Activated CD8-positive, alpha-beta memory T cell treated with anti-CD3 and anti-CD28 coated beads, Interleukin-2, amount 50 U/mL, for 1 hour (primary cell): ENCODE data around the gene GSTCD.

Experiments
- DNase-seq: peaks from one replicate; pipeline ENCODE4 v3.0.0-alpha.2; 2020; ENCODE audit errors: extremely low read depth

The GSTCD gene

GRCh38 chr4:105887508-105887907, 178.9 kb downstream of the GSTCD start:
- DNase-seq, result no peak

DNA sequence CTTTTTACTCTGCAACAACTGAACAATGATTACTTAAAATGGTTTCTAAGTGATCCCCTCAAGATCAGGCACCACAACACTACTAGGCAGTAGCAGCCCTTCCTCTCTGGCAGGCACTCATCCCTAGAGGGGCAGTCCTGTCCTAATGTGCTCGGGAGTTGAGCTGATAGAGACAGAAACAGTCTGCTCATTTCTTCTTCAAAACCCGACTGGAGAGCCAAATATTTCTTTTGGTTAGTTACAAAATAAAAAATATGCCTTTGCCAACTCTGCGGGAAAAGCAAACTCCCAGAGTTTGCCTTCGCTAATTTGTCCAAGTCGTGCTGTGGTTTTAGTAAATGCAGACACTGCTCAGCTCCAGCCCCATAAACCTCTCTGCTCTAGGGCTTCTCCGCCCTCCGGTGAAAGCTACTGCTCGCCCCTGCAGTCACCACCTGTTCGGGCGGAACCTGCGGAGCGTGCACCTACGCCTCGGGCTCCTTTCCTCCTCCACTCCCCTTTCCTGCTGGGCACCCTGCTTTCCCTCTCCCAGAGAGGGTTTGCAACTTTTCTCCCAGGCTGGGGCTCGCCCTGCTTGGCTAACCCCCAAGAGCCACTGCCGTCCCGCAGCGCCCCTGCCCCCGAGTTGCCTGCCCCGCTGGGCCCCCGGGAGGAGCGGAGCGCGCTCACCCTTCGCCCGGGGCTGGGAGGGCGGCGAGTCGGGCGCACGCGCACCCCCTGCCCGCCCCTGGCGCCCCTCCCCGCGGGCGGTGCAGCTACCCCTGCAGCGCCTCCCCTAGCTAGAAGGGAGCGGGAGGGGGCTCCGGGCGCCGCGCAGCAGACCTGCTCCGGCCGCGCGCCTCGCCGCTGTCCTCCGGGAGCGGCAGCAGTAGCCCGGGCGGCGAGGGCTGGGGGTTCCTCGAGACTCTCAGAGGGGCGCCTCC, 186.3 kb downstream of the GSTCD start, which contains the start of gene NPNT:
NPNT (plus strand) TSS at position 812 of the 923 bp plus-strand sequence. CDS start 182 bp downstream, outside the sequence.
- no peak for DNase-seq

GRCh38 chr4:105895583-105896460, 187.2 kb downstream of the GSTCD start:
- DNase-seq, result no peak

DNA sequence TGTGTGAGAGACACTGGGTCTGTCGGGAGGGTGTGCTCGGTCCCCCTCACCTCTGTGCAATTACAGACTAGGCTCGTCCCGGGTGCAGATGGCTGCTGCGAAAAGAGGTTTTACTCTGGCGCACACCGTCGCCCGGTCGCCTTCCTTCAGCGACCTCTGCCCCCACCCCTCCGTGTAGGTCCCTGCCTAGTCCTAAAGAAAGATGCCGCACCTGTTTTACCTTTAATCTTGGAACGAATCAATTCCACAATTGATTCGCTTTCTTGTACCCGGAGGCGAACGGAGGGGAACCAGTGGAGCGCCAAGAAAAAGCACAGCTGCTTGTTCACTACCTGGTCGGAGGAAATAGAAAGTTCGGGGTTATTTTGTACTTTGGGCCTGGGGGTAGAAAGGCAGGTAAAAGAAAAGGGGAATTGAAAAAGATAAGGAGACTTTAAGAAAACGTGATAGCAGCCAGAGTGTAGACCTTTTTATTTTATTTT, 187.9 kb downstream of the GSTCD start:
- DNase-seq, result no peak
